OCI-LY7 (cell line): ENCODE measurements around the gene DOCK4. TPM values are rescaled to one million over a fixed set of nuclear protein-coding genes. Genes with fewer than 3 reads are reported as not detected.

ENCODE experiments used
- BruUV-seq: library from RNA; stranded (reverse); fragments of 400-500 nt; replicated peaks from 2 replicates; lab custom pipeline; 2021; lab: Mats Ljungman, UMichigan
- CTCF ChIA-PET: fragments of 300-600 bp; sonication (Branson Sonifier 250); formaldehyde crosslinking; loops from one replicate; lab custom pipeline; 2022; ENCODE audit warnings: antibody characterized with exemption; ENCODE audit not compliant: unreplicated experiment; lab: Charles Lee
- POLR2A ChIA-PET: fragments of 300-600 bp; sonication (Branson Sonifier 250); formaldehyde crosslinking; loops from one replicate; lab custom pipeline; 2022; ENCODE audit warnings: antibody characterized with exemption; lab: Charles Lee
- DNase-seq: peaks from one replicate; pipeline ENCODE4 v3.0.0-alpha.2; 2015; ENCODE audit warnings: low spot score
- H2AFZ ChIP-seq: fragments of 200-600 bp; sonication (generic), shearing (Covaris generic); 2 replicates; pipeline ENCODE4 v1.6.1; 2014; ENCODE audit warnings: mild to moderate bottlenecking, antibody characterized with exemption, low read length, moderate library complexity
- H3K27ac ChIP-seq: fragments of 200-600 bp; sonication (generic); 2 replicates; pipeline ENCODE4 v1.5.1; 2014; ENCODE audit warnings: mixed run types, low read depth, mild to moderate bottlenecking, moderate library complexity, low read length, inconsistent platforms; ENCODE audit not compliant: poor library complexity, severe bottlenecking
- H3K36me3 ChIP-seq: fragments of 200-600 bp; sonication (generic); 2 replicates; pipeline ENCODE4 v1.6.1; 2014; ENCODE audit warnings: mild to moderate bottlenecking, antibody characterized with exemption, low read length, moderate library complexity, mixed read lengths; ENCODE audit not compliant: insufficient read depth
- H3K4me1 ChIP-seq: fragments of 200-600 bp; sonication (generic); 2 replicates; pipeline ENCODE4 v1.5.1; 2014; ENCODE audit warnings: mild to moderate bottlenecking, low read length; ENCODE audit not compliant: insufficient read depth, poor library complexity, severe bottlenecking
- H3K4me2 ChIP-seq: fragments of 200-600 bp; sonication (generic); 2 replicates; pipeline ENCODE4 v1.6.1; 2014; ENCODE audit warnings: mild to moderate bottlenecking, low read length
- H3K4me3 ChIP-seq: fragments of 200-600 bp; sonication (generic); 2 replicates; pipeline ENCODE4 v1.5.1; 2014; ENCODE audit warnings: mild to moderate bottlenecking, low read depth, low read length; ENCODE audit not compliant: poor library complexity, severe bottlenecking
- H3K79me2 ChIP-seq: fragments of 200-600 bp; sonication (generic); 2 replicates; pipeline ENCODE4 v1.6.1; 2016; ENCODE audit warnings: low read depth, mild to moderate bottlenecking, low read length, moderate library complexity, mixed read lengths; ENCODE audit not compliant: insufficient read depth
- H3K9me2 ChIP-seq: fragments of 200-600 bp; sonication (generic); 2 replicates; pipeline ENCODE4 v1.6.1; 2016; ENCODE audit warnings: mild to moderate bottlenecking, low read length, mixed read lengths; ENCODE audit not compliant: insufficient read depth
- H3K9me3 ChIP-seq: fragments of 200-600 bp; sonication (generic); 2 replicates; pipeline ENCODE4 v1.6.1; 2014; ENCODE audit warnings: mild to moderate bottlenecking, mixed run types, low read length, mixed read lengths
- H4K20me1 ChIP-seq: fragments of 200-600 bp; sonication (generic); 2 replicates; pipeline ENCODE4 v1.6.1; 2014; ENCODE audit warnings: mild to moderate bottlenecking, antibody characterized with exemption, low read length, moderate library complexity, mixed read lengths; ENCODE audit not compliant: insufficient read depth
- EZH2phosphoT487 ChIP-seq: fragments of 200-600 bp; sonication (generic); IDR thresholded peaks from 2 replicates; pipeline ENCODE4 v1.6.1; 2018; ENCODE audit warnings: low read depth, borderline replicate concordance, mild to moderate bottlenecking, mixed run types, antibody characterized with exemption, low read length, moderate library complexity, mixed read lengths
- intact Hi-C: fragments of 100-400 bp; cut with micrococcal nuclease; formaldehyde crosslinking; loops from one replicate; pipeline ENCODE4 v1.10.0; 2022; ENCODE audit not compliant: unreplicated experiment
- total RNA-seq, 2 experiments: library from RNA; depleted of rRNA in 1 of 2; stranded (reverse); fragments of >200 nt in 1 of 2; shearing (Covaris generic) in 1 of 2; gene quantifications; 2 replicates each; pipeline ENCODE4 v1.2.3, GENCODE V29; 2014 to 2022
- TF ChIP-seq, protein P1 (sequence below): fragments of 200-600 bp; sonication (generic); conservative IDR thresholded peaks from 2 replicates; pipeline ENCODE4 v1.5.1; 2014; ENCODE audit warnings: mild to moderate bottlenecking, antibody characterized with exemption, low read length, moderate library complexity, mixed read lengths

The DOCK4 gene
- total RNA-seq, 2 experiments from 2014 or later, result 0.91 to 4.9 TPM

DNA sequence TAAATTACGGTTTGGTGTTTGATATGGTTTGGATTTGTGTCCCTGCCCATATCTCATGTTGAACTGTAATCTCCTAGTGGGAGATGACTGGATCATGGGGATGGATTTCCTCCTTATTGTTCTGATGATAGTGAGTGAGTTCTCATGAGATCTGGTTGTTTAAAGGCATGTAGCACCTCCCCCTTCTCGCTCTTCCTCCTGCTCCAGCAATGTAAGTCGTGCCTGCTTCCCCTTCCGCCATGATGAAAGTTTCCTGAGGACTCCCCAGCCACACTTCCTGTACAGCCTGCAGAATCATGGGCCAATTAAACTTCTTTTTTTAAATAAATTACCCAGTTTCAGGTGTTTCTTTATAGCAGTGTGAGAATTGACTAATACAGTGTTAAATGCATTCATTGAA is 116.6 kb downstream of the DOCK4 start:
- POLR2A ChIA-PET, result interaction anchor here (0.6 kb wide), 1 partner anchor 84 kb away, joined by 3 read pairs; no protein-coding TSS in a partner anchor
- Histone ChIP-seq H3K4me3 (no peak overlapping the region), H3K9me3 (no peaks in the 10 kb centered on the region), H3K79me2 (no peaks in the 10 kb centered on the region), H2AFZ (no peak overlapping the region), H3K4me2 (no peak overlapping the region), H3K36me3 (no peaks in the 10 kb centered on the region), H3K9me2 (no peaks in the 10 kb centered on the region), H3K4me1 (no peaks in the 10 kb centered on the region), H3K27ac (no peak overlapping the region), H4K20me1 (no peaks in the 10 kb centered on the region; the same call in 1 of the 2 replicates)
- DNase-seq, result no peak
- CTCF ChIA-PET, result no interaction called here
- no TSS peak for BruUV-seq
- no peak for TF ChIP-seq EZH2phosphoT487
- TF ChIP-seq, protein P1, sequence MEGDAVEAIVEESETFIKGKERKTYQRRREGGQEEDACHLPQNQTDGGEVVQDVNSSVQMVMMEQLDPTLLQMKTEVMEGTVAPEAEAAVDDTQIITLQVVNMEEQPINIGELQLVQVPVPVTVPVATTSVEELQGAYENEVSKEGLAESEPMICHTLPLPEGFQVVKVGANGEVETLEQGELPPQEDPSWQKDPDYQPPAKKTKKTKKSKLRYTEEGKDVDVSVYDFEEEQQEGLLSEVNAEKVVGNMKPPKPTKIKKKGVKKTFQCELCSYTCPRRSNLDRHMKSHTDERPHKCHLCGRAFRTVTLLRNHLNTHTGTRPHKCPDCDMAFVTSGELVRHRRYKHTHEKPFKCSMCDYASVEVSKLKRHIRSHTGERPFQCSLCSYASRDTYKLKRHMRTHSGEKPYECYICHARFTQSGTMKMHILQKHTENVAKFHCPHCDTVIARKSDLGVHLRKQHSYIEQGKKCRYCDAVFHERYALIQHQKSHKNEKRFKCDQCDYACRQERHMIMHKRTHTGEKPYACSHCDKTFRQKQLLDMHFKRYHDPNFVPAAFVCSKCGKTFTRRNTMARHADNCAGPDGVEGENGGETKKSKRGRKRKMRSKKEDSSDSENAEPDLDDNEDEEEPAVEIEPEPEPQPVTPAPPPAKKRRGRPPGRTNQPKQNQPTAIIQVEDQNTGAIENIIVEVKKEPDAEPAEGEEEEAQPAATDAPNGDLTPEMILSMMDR, result no peak
- intact Hi-C loops, result no loop called here

DNA sequence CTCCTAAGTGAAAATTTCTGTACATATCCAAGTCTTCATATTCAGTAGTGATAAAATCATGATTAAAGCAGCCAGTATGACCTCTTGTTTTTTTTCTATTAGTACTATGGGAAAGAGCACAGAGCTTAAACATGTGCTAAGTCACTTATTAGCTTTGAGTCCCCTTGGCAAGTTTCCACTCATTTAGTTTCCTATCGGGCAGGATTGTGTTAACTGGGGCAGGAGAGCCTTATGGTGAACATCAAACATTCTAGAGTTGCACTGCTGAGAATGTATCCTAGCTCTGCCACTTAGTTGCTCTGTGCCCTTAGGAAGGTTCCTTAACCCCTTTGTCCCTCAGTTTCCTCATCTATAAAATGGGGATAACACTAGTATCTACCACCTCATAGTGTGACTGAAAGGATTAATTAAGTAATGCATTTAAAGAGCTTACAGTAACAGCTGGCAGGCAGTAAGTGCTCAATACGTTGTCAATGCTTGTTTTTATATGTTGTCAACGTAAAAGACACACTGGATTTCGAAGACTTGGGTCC is 117.6 kb downstream of the DOCK4 start:
- POLR2A ChIA-PET, result interaction anchor here (0.6 kb wide), 1 partner anchor 12 kb away, joined by 3 read pairs; no protein-coding TSS in a partner anchor
- Histone ChIP-seq H3K4me2 (no peak overlapping the region), H3K9me3 (no peaks in the 10 kb centered on the region), H3K9me2 (no peaks in the 10 kb centered on the region), H3K4me1 (no peaks in the 10 kb centered on the region), H3K27ac (no peak overlapping the region), H3K4me3 (no peak overlapping the region), H3K79me2 (no peaks in the 10 kb centered on the region), H3K36me3 (no peaks in the 10 kb centered on the region), H2AFZ (no peak overlapping the region), H4K20me1 (no peaks in the 10 kb centered on the region; the same call in 1 of the 2 replicates)
- CTCF ChIA-PET, result no interaction called here
- intact Hi-C loops, result no loop called here
- BruUV-seq, result no TSS peak
- DNase-seq, result no peak
- TF ChIP-seq EZH2phosphoT487, result no peak
- TF ChIP-seq, protein P1, result no peak

DNA sequence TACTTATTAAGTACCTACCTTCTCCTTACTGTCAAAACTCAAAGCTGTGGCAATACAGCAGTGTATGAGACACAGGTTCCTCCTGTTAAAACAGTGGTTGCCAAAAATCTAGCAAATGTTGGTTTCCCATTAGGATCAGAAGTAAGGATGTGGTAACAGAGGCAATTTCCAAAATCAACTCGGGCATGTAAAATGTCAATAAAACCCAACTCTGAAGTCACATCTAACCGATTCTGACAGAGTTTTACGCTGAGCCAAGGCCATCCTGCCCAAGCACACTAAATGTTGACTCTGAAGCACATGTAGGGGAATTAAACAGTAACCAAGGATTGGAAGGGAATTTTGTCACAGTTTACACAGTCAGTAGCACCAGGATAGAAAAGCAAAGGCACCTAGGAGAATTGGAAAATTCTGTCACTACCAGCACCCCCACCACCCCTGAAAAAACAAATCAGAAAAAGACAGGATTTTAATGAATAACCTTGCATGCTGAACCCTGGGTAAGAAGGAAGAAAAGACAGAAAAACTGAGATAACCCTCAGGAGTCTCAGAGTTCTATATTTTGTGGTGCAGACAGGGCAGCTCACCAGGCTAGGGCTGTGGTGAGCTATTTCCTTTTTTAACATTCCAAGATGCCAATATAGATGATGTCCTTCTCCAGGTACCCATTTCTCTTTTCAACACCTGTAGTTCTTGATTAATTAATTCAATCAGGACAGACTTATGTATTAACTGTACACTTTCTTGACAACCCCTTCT is 119.5 kb downstream of the DOCK4 start:
- Histone ChIP-seq H3K79me2 (no peaks in the 10 kb centered on the region), H3K9me2 (no peaks in the 10 kb centered on the region), H3K4me2 (no peak overlapping the region), H3K4me3 (no peak overlapping the region), H3K36me3 (no peaks in the 10 kb centered on the region), H3K9me3 (no peaks in the 10 kb centered on the region), H2AFZ (no peak overlapping the region), H3K27ac (no peak overlapping the region), H3K4me1 (no peaks in the 10 kb centered on the region), H4K20me1 (no peaks in the 10 kb centered on the region; the same call in 1 of the 2 replicates)
- intact Hi-C loops, result no loop called here
- DNase-seq, result no peak
- no TSS peak for BruUV-seq
- CTCF ChIA-PET, result no interaction called here
- no peak for TF ChIP-seq EZH2phosphoT487
- TF ChIP-seq, protein P1, result no peak
- POLR2A ChIA-PET, result no interaction called here
